ENCODE data around the gene HDAC7.

GRCh38 chr12:47786662-47787280 is 32.9 kb downstream of the HDAC7 start:
- TF ChIP-seq MAX (IDR thresholded peaks at IDR 0.05), result no peak
- TF ChIP-seq RAD21 (IDR thresholded peaks at IDR 0.05; ENCODE audit: low read depth), result no peak
- no peak for TF ChIP-seq YY1 (IDR thresholded peaks at IDR 0.05; ENCODE audit: low read depth)
